Neural progenitor cell (in vitro differentiated cells): ENCODE data around the gene AHI1. TPM values are rescaled to one million over a fixed set of nuclear protein-coding genes. Genes with fewer than 3 reads are reported as not detected.
"Not testable (repeated sequence)": the region's sequence is repeated elsewhere in the genome, so short reads cannot be mapped to it uniquely, and the experiment has no call there.

ENCODE experiments used
- DNase-seq: peaks from one replicate; pipeline ENCODE4 v3.0.0-alpha.2; 2016; ENCODE audit warnings: low spot score
- H2AFZ ChIP-seq: fragments of 200-600 bp; sonication (generic); replicated peaks from 2 replicates; pipeline ENCODE4 v1.6.1; 2016; ENCODE audit warnings: antibody characterized with exemption
- H3F3A ChIP-seq: fragments of 200-600 bp; sonication (generic); 2 replicates; pipeline ENCODE4 v1.6.1; 2016; ENCODE audit warnings: antibody characterized with exemption, low read depth
- H3K27ac ChIP-seq: fragments of 200-600 bp; sonication (generic); 2 replicates; pipeline ENCODE4 v1.5.1; 2016; ENCODE audit warnings: mild to moderate bottlenecking
- H3K27me3 ChIP-seq: fragments of 200-600 bp; sonication (generic); 2 replicates; pipeline ENCODE4 v1.6.1; 2016; ENCODE audit warnings: mild to moderate bottlenecking, moderate library complexity
- H3K36me3 ChIP-seq: fragments of 200-600 bp; sonication (generic); 2 replicates; pipeline ENCODE4 v1.5.1; 2016
- H3K4me1 ChIP-seq: fragments of 200-600 bp; sonication (generic); 2 replicates; pipeline ENCODE4 v1.6.1; 2016; ENCODE audit warnings: mixed run types
- H3K4me2 ChIP-seq: fragments of 200-600 bp; sonication (generic); 2 replicates; pipeline ENCODE4 v1.6.1; 2016
- H3K4me3 ChIP-seq: fragments of 200-600 bp; sonication (generic); 2 replicates; pipeline ENCODE4 v1.5.1; 2016
- H3K79me2 ChIP-seq: fragments of 200-600 bp; sonication (generic); 2 replicates; pipeline ENCODE4 v1.6.1; 2016; ENCODE audit warnings: low read depth
- H3K9ac ChIP-seq: fragments of 200-600 bp; sonication (generic); 2 replicates; pipeline ENCODE4 v1.6.1; 2016
- H3K9me3 ChIP-seq: fragments of 200-600 bp; sonication (generic); 2 replicates; pipeline ENCODE4 v1.5.1; 2016; ENCODE audit warnings: low read depth
- H4K20me1 ChIP-seq: fragments of 200-600 bp; sonication (generic); 2 replicates; pipeline ENCODE4 v1.6.1; 2016; ENCODE audit warnings: low read depth
- H3K27ac Mint-ChIP-seq: 3 replicates; pipeline ENCODE4 v1.8.0; 2021; ENCODE audit warnings: mixed read lengths
- H3K27me3 Mint-ChIP-seq: 2 replicates; pipeline ENCODE4 v1.8.0; 2022; ENCODE audit warnings: low read depth, mild to moderate bottlenecking, inconsistent platforms, moderate library complexity, mixed read lengths; ENCODE audit not compliant: insufficient read depth
- H3K36me3 Mint-ChIP-seq: 3 replicates; pipeline ENCODE4 v1.8.0; 2021; ENCODE audit warnings: mixed read lengths
- H3K4me1 Mint-ChIP-seq: 3 replicates; pipeline ENCODE4 v1.8.0; 2021; ENCODE audit warnings: mixed read lengths
- H3K4me3 Mint-ChIP-seq: 3 replicates; pipeline ENCODE4 v1.8.0; 2021; ENCODE audit warnings: mild to moderate bottlenecking, moderate library complexity, mixed read lengths
- H3K9me3 Mint-ChIP-seq: 3 replicates; pipeline ENCODE4 v1.8.0; 2020; ENCODE audit warnings: mixed read lengths
- EZH2 ChIP-seq: fragments of 200-600 bp; sonication (generic); IDR thresholded peaks from 2 replicates; pipeline ENCODE4 v1.6.1; 2017; ENCODE audit warnings: antibody characterized with exemption, mild to moderate bottlenecking, moderate library complexity
- EZH2phosphoT487 ChIP-seq: fragments of 200-600 bp; sonication (generic); IDR thresholded peaks from 2 replicates; pipeline ENCODE4 v1.6.1; 2017; ENCODE audit warnings: antibody characterized with exemption
- total RNA-seq: library from RNA; depleted of rRNA; stranded (reverse); fragments of >200 nt; gene quantifications from 2 replicates; pipeline ENCODE4 v1.2.3, GENCODE V29; 2015; ENCODE audit warnings: low replicate concordance
- TF ChIP-seq, protein P1 (sequence below): fragments of 200-600 bp; sonication (generic); IDR thresholded peaks from 2 replicates; pipeline ENCODE4 v1.5.1; 2017; ENCODE audit warnings: antibody characterized with exemption, mild to moderate bottlenecking

AHI1 gene
- total RNA-seq, 1 donor from 2014 or later, result 26.2 TPM

DNA sequence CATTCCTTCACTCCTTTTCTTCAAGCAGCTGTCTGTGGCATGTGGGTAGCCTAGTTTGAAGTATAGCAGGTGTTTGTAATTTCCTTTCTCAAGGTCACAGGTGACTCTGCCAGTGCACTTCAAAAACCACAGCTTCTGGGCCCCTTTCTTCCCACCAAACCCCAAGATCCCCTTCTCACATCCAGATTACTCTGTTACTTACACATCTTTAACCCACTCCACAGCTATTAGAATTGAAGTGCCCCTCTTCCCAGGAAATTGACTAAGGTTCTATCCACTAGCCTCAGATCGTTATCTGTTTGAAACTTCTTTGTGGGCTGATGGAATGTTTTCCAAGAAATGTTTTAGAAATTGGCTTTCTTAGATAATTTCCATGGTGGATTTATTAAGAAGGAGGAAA, 150.8 kb downstream of the AHI1 start:
- H3K27ac ChIP-seq, result no peak overlapping the region

DNA sequence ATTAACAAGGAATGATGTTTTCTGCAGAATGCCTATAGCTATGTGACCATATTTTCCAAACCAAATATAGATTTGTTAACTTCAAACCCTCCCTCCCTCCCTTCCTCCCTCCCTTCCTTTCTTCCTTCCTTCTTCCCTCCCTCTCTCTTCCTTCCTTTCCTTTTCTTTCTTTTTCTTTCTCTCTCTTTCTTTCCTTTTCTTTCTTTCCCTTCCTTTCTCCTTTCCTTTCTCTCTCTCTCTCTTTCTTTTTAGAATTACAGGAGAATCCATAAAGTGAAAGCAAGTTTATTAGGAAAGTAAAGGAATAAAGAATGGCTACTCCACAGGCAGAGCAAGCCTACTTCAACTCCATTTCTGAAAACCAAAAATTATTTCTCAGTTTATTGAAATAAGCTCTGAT, 153.0 kb downstream of the AHI1 start:
- TF ChIP-seq, protein P1, sequence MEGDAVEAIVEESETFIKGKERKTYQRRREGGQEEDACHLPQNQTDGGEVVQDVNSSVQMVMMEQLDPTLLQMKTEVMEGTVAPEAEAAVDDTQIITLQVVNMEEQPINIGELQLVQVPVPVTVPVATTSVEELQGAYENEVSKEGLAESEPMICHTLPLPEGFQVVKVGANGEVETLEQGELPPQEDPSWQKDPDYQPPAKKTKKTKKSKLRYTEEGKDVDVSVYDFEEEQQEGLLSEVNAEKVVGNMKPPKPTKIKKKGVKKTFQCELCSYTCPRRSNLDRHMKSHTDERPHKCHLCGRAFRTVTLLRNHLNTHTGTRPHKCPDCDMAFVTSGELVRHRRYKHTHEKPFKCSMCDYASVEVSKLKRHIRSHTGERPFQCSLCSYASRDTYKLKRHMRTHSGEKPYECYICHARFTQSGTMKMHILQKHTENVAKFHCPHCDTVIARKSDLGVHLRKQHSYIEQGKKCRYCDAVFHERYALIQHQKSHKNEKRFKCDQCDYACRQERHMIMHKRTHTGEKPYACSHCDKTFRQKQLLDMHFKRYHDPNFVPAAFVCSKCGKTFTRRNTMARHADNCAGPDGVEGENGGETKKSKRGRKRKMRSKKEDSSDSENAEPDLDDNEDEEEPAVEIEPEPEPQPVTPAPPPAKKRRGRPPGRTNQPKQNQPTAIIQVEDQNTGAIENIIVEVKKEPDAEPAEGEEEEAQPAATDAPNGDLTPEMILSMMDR, result no peak
- TF ChIP-seq EZH2, result no peak
- no peak for TF ChIP-seq EZH2phosphoT487
- no peak overlapping the region for H3K27ac Mint-ChIP-seq
- Histone ChIP-seq H3K27ac (no peak overlapping the region), H2AFZ (no peak overlapping the region), H3F3A (no peaks in the 10 kb centered on the region), H3K9ac (no peak overlapping the region), H3K27me3 (no peaks in the 10 kb centered on the region), H3K4me3 (no peak overlapping the region), H3K79me2 (no peaks in the 10 kb centered on the region), H3K9me3 (no peaks in the 10 kb centered on the region), H3K36me3 (no peaks in the 10 kb centered on the region), H3K4me1 (no peaks in the 10 kb centered on the region), H4K20me1 (no peaks in the 10 kb centered on the region), H3K4me2 (no peak overlapping the region)
- no peaks in the 10 kb centered on the region for H3K9me3 Mint-ChIP-seq
- peaks cover 4% of the 10 kb centered on the region for H3K36me3 Mint-ChIP-seq
- H3K27me3 Mint-ChIP-seq, result no peaks in the 10 kb centered on the region
- H3K4me1 Mint-ChIP-seq, result no peaks in the 10 kb centered on the region
- no peak for DNase-seq
- H3K4me3 Mint-ChIP-seq, result no peak overlapping the region

More for the DNA sequence above, 150.8 kb downstream of the AHI1 start:
- Histone ChIP-seq H3K4me3 (no peak overlapping the region), H3K4me1 (no peaks in the 10 kb centered on the region), H4K20me1 (no peaks in the 10 kb centered on the region), H3K79me2 (no peaks in the 10 kb centered on the region), H2AFZ (no peak overlapping the region), H3K9ac (no peak overlapping the region), H3K27me3 (no peaks in the 10 kb centered on the region), H3K4me2 (no peak overlapping the region), H3F3A (no peaks in the 10 kb centered on the region), H3K36me3 (no peaks in the 10 kb centered on the region), H3K9me3 (no peaks in the 10 kb centered on the region)
- Mint-ChIP-seq H3K4me3 (no peak overlapping the region), H3K27ac (no peak overlapping the region), H3K9me3 (no peaks in the 10 kb centered on the region), H3K27me3 (no peaks in the 10 kb centered on the region), H3K4me1 (no peaks in the 10 kb centered on the region), H3K36me3 (peaks cover 2% of the 10 kb centered on the region)
- no peak for DNase-seq
- TF ChIP-seq EZH2phosphoT487, result no peak
- no peak for TF ChIP-seq EZH2
- TF ChIP-seq, protein P1, result no peak

DNA sequence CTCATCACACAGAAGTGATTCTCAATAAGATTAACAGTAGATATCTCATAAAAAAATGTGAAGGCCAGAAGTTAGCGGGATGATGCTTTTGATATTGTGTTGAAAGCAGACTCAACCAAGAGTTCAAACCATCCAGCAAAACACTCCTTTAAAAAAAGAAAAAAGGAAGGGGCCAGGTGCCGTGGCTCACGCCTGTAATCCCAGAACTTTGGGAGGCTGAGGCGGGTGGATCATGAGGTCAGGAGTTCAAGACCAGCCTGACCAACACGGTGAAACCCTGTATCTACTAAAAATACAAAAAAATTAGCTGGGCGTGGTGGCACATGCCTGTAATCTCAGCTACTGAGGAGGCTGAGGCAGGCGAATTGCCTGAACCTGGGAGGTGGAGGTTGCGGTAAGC, 157.6 kb downstream of the AHI1 start:
- H2AFZ ChIP-seq, DNase-seq, H3K27ac ChIP-seq, H3K9me3 Mint-ChIP-seq, H3K27me3 Mint-ChIP-seq, H3K36me3 Mint-ChIP-seq, H4K20me1 ChIP-seq, H3K79me2 ChIP-seq, H3F3A ChIP-seq, H3K4me1 Mint-ChIP-seq, H3K4me3 ChIP-seq, H3K4me2 ChIP-seq, H3K4me1 ChIP-seq, H3K4me3 Mint-ChIP-seq, H3K9ac ChIP-seq, H3K27ac Mint-ChIP-seq, H3K9me3 ChIP-seq, H3K36me3 ChIP-seq, H3K27me3 ChIP-seq: not testable (repeated sequence)

DNA sequence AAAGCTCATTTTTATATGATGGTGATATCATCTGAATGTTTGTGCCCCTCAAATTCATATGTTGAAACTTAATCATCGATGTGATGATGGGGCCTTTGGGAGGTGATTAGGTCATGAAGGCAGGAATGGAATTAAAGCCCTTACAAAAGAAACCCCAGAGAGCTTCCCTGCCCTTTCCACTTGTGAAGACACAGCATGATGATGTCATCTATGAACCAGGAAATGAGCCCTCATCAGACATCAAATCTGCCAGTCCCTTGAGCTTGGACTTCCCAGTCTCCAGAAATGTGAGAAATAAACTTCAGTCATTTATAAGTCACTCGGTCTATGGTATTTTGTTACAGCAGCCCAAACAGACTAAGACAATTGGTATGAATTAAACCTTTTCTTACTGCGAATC, 163.4 kb downstream of the AHI1 start:
- no peaks in the 10 kb centered on the region for H4K20me1 ChIP-seq
- Mint-ChIP-seq H3K4me3 (no peak overlapping the region), H3K9me3 (no peaks in the 10 kb centered on the region), H3K36me3 (peaks cover 2% of the 10 kb centered on the region), H3K27me3 (no peaks in the 10 kb centered on the region), H3K4me1 (no peaks in the 10 kb centered on the region), H3K27ac (no peak overlapping the region)
- H3F3A ChIP-seq, result no peaks in the 10 kb centered on the region
- H3K4me1 ChIP-seq, result no peaks in the 10 kb centered on the region
- DNase-seq, result no peak
- no peaks in the 10 kb centered on the region for H3K36me3 ChIP-seq
- no peaks in the 10 kb centered on the region for H3K79me2 ChIP-seq
- no peaks in the 10 kb centered on the region for H3K27me3 ChIP-seq
- H3K27ac ChIP-seq, result no peak overlapping the region
- H3K9ac ChIP-seq, result no peak overlapping the region
- H3K4me2 ChIP-seq, result no peak overlapping the region
- no peak overlapping the region for H3K4me3 ChIP-seq
- no peak overlapping the region for H2AFZ ChIP-seq
- H3K9me3 ChIP-seq, result no peaks in the 10 kb centered on the region
- TF ChIP-seq, protein P1, result no peak
- TF ChIP-seq EZH2phosphoT487 (no peak), EZH2 (no peak)
